DMS 273 treated with DMSO at 0.1 percent for 48 hours (cell line): ENCODE measurements around the gene ZBTB18.
"Not testable (repeated sequence)": the region's sequence is repeated elsewhere in the genome, so short reads cannot be mapped to it uniquely, and the experiment has no call there.

Experiments used
- DNase-seq: peaks from one replicate; lab custom pipeline; 2025; lab: John Stamatoyannopoulos, UW

Gene ZBTB18

DNA sequence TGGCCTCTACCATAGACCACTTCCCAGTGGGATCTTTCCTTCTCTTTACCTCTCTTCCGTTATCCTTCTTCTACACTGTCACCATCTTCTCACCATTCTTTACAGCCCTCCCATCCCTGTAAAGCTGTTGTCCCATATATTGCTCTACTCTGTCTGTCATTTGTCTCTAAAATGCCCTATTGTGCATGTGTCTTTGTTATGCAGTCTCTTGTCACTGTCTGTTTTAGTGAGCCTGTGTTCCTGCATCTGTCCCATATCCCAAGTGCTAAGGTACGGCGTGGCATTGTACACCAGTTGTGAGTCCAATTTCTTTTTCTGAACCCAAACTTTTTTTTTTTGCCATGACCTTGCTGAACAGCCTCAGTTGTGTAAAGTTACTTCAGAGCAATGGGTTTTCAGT lies 8.8 kb upstream of the ZBTB18 start:
- no peak for DNase-seq

DNA sequence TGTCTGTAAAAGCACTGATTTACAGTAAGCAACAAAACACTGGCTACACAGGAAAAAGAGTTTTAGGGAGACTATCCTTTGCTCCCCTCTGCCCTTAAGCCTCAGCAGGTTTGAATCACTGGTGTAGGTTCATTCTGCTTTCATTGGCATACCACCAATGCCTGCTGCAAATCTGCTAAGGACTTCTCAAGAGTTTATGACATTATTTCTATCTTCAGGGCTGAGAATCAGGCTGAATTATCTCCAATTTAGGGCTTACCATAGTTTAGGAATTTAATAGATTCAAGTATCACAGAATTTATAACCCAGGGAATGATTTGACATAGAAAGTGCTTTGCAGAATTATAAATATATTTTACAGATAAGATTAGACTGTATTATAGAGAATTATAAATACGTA lies 6.7 kb upstream of the ZBTB18 start:
- DNase-seq = no peak

DNA sequence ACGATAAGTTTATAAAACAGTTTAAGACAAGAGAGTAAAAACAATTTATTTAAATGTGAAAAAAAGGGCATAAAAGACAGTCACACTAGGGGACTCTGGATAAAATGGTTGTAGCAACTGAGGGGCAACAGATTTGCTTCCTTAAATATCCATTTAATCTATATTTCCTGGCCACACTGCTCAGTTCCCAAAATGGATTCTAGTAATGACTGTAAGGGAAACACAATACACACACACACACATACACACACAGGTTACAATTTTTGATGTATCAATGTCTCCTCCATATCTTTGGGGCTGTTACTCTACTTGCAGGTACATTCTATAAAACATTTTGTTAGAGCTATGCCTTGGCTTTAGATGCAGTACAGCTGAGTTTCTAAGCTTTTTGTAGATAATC lies 4.8 kb upstream of the ZBTB18 start:
- DNase-seq = not testable (repeated sequence)

DNA sequence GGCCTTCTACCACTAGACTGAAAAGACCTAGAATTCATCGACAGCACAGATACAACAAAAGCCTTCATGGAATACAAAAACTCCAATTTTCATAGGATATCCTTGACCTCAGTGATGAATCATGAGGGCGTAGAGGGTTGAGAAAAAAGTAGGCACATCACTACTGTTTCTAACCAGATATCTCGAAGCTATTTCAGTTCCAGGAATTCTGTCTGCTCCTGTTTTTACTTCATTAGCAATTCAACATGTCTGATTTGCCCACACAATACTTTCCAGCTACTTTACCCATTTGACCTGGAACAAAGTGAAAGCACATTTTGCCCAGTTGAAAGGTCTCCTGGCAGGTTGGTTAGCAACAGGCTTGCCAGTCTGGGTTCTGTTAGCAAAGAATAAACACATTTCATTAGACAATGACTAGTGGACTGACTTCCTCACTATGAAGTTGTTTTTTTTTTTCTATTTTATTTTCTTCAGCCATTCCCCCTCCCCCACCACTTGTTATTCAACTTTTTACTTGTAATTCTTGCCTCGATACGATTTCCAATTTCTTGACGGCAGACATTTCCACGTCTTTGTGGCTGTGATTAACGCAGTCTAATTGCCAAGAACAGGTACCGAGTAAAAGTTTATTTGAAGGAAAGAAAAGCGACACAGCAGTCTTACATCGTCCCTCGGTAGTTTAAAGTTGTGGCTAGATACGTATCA lies 4.0 kb upstream of the ZBTB18 start:
- DNase-seq = peak; percentile 28

DNA sequence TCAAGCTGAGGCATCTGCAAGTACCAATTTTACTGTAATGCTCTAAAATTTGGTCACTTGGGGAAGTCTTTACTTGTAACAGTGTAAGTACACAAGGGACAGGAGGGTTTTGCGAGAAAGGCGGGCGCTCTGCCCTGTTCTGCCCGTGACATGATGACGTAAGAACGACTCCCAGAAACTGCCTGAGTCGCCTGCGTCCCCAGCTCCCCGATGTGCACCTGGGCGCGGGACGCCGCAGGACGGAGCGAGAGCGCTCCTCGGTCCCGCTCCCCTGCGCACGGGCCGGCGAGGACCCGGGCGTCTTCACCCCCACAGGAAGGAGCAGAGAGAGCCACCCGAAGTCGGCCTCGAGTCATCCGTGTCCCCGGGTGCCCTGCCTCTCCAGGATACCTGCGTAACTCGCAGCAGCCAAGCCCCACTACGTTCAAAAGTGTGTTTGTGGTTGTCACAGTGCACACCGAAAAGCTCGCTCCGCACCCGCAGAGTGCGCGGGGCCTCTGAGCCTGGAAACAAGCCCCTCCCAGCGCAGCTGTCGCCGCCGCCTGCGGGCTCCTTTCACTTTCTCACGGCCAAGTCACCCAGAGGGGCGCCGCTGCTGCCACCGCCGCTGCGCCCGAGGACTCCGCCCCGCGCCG lies 3.3 kb upstream of the ZBTB18 start:
- DNase-seq = no peak

DNA sequence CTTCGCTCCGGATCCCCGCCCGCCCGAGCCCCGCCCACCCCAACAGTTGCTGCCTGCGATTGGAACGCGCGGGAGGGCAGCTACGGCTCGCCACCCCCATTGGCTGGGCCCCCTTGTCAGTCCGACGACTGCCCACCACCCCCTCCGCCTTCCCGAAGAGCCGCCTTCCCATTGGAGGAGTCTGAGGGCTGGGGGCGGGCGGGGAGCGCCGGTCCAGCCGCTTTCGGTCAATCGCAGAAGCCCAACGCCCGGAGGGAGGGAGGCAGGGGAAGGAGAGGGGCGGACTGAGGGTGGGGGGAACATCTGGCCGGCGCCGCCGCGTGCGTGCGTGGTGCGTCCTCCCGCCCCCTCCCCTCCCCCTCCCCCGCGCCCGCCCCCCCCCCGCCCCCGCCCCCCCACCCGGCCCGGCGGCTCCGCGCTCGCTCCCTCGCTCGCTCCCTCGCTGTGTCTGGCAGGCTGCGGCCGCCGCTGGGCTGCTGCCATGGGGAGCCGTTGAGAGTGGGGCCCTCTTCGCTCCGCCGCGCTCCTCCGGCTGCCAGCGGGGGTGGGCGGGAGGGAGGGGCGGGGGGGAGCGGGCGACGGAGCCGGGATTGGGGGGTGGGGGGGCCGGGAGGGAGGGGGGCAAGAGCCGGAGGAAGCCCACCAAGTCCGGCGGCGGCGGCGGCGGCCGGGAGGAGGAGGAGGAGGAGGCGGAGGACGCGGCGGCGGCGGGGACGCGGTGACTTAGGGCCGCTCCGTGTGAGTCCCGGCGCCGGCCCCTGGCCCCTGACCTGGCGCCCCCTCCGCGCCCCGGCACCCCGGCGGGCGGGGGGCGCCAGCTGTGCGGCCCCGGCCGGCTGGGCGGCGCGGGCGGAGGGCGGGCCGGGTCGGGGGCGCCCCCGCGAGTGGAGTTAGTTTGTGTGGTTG lies 2.6 kb upstream of the ZBTB18 start:
- peak; percentile 97 for DNase-seq

DNA sequence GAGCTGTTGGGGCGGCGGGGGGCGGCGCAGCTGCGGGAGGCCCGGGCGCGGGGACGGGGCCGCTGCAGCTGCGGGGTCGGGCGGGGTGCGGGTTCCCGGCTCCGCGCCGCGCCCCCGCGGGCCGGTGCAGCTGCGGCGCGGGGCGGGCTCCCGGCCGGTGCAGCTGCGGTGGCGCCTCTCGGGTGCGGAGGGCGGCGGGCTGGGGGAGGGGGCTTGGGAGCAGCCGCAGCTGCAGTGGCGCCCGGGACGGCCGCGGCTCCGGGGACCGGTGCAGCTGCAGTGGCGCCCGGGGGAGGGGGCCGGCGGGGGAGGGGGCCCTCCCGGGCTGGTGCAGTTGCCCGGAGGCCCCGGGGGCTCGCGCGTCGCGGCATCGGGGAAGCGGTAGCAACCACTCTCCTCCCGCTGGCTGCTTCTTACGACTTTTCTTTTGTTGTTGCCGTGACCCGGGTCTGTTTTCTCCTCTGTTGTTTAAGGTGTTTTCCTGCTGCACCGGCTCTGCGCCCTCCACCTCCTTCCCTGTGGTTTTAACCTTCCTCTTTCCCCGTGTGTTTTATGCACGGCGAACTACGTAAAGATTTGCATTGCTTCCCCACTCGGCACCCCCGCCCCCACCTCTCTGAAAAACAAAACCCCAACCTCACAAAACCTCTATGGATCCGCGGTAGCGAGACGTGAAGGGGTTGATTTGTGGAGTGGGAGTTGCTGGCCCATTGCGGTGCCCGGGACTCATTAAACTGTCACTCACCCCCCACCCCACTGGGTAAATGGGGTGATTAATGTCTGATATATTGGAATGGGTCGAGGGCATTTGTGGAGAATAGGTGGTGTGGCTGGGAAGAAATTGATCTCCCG lies 1.7 kb upstream of the ZBTB18 start:
- no peak for DNase-seq

DNA sequence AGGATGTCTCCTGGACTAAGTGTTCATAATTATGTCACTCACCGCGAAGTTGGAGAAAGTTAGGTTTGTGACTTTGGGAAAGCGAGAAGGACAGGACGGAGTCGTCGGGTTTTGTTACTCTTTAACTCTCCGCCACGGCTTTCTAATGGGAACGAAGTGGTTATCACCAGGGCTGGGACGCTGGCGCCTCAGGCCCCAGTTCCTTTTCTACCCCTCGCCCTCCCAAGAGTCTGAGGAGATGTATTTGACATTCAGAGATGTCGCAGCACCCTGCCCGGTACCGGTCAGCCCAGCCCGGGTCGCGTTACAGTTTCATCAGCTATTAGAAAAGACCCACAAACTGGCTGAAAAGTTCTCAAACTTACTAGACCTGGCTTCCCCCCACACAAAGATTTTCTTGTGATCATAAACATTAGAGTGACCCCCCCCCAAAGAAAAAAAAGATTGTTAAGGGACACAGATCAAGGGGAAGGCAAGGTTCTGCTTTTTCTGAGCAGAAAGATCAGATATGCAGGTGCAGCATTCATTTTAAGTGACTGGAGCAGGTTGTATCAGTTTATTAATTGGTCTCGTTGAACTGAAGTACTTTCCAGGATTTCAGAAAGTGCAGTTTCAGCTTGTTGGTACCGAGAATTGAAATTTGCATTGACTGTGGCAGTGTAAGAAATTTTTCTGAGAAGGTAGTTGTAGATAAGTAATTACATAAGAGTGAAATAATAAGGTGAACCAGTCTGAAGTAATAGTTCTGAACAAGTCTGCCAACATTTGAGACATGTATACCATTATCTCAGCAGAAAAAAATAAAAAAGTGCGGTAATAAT lies 859 bp upstream of the ZBTB18 start:
- no peak for DNase-seq

DNA sequence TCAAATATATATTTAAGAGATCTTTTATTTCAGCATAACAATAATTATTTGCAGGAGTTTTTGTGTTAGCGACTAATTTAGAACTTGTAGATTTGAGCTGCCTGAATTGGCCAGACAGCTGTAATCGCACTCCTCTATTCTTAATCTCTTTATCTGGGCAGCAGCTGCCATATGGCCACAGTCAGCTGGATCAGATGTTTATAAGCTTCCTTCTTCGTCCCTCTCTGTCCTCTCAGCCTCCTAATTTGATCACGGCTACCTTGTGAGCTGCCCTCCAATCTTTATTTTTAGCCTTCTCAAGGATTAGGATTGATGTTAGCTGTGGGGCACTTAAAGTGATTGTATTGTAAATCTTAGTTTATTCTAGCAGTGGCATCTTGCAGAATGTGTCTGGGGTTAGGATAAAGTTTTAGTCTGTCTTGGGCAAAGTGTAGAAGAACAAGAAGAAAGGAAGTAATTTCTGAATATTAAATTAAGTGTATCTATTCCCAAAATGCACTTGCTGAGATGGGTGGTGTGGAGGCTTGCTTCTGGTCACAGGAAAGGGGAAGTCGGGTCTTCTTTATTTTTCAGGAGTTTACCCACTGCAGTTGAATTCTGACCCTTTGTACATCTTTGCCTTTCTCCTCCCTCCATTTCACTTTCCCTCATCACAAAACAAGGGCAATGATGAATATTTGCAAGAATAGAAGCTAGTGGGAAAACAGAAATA lies 1.1 kb downstream of the ZBTB18 start:
- peak; percentile 79 for DNase-seq

DNA sequence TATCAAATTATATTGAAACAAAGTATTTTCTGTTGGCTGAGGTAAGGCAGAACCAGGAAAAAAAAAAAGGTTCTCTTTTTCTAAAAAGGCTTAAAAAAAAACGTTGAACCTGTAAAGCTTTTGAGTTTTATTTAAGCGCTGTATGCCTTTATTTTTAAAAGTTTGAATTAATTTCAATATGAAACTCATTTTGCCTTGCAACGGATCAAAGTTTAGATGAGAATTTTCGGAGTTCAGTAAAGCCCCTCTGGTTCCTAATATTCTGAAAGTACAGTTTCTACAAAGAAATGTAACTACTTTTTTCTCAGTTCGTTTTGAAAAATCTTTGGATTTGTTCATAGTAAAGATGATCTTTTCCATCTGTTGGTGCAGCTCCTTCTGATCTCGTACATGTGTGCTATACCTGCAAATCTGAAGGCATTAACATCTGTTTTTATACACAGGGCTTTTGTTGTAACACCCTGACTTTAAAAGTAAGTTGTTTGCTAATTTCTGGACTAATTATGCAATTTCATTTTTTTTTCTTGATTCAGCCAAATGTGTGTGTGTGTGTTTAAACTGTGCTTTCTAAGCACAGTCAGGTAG lies 1.7 kb downstream of the ZBTB18 start:
- DNase-seq = no peak

DNA sequence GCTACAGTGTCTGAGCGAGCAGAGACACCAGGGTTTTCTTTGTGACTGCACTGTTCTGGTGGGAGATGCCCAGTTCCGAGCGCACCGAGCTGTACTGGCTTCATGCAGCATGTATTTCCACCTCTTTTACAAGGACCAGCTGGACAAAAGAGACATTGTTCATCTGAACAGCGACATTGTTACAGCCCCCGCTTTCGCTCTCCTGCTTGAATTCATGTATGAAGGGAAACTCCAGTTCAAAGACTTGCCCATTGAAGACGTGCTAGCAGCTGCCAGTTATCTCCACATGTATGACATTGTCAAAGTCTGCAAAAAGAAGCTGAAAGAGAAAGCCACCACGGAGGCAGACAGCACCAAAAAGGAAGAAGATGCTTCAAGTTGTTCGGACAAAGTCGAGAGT lies 2.7 kb downstream of the ZBTB18 start:
- no peak for DNase-seq

DNA sequence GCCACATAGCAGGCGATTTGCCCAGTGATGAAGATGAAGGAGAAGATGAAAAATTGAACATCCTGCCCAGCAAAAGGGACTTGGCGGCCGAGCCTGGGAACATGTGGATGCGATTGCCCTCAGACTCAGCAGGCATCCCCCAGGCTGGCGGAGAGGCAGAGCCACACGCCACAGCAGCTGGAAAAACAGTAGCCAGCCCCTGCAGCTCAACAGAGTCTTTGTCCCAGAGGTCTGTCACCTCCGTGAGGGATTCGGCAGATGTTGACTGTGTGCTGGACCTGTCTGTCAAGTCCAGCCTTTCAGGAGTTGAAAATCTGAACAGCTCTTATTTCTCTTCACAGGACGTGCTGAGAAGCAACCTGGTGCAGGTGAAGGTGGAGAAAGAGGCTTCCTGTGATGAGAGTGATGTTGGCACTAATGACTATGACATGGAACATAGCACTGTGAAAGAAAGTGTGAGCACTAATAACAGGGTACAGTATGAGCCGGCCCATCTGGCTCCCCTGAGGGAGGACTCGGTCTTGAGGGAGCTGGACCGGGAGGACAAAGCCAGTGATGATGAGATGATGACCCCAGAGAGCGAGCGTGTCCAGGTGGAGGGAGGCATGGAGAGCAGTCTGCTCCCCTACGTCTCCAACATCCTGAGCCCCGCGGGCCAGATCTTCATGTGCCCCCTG lies 3.3 kb downstream of the ZBTB18 start:
- DNase-seq = no peak

DNA sequence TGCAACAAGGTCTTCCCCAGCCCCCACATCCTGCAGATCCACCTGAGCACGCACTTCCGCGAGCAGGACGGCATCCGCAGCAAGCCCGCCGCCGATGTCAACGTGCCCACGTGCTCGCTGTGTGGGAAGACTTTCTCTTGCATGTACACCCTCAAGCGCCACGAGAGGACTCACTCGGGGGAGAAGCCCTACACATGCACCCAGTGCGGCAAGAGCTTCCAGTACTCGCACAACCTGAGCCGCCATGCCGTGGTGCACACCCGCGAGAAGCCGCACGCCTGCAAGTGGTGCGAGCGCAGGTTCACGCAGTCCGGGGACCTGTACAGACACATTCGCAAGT lies 3.8 kb downstream of the ZBTB18 start:
- no peak for DNase-seq

DNA sequence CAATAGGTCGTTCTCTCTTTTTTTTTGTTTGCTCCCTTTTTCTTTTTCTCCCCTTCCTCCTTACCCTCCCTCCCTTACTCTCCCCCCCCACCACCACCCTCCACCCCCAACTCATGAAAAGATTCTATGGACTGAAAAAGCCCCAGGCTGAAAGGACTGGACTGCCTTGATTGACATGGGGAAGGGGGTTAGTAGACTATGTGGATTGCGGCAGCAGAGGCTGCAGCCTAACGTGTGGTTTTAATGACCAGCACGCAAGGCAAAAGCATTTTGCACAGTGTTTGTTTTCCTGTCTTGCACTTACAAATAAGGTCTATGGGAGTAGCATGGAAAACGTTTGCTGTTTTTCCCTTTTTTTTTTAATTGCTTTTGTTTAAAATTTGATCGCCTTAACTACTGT lies 5.5 kb downstream of the ZBTB18 start:
- no peak for DNase-seq

DNA sequence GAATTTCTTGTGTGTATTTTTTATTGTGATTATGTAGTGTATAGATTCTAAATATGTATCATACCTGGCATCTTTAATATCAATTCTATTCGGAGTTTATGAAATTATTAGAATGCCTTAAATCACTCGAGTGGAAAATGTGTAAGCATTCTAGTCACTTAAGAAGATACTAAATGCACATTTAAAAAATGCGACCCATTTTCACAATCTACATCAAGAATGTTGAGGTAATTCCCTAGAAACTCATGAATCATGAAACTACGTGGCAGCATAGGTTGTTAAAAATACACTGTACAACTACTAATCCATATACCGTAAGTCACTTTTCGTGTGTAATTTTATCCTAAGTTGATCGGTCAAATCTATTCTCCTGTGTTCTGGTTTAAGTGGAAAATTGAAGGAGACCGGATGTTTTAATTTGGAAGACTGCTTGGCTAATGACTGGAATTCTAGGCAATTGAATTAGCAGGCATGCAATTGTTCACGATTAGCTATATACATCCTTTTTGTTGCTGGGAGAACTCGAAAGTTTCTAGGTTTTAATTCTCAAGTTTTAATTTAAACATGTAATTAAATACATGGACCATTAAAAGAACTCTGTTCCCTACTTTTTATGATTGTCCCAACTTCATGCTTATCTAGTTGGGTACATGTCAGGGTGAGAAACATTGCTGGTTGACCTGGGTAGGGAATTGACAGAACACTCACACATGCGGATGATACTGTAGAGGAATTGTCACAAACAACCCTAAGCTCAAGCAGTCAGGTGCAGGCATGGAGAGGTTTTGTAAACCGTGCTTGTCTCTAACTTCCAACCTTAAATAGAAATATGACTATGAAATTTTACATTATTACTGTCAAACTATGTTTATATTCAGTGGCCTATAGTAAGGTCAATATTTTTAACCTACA lies 6.6 kb downstream of the ZBTB18 start:
- no peak for DNase-seq

DNA sequence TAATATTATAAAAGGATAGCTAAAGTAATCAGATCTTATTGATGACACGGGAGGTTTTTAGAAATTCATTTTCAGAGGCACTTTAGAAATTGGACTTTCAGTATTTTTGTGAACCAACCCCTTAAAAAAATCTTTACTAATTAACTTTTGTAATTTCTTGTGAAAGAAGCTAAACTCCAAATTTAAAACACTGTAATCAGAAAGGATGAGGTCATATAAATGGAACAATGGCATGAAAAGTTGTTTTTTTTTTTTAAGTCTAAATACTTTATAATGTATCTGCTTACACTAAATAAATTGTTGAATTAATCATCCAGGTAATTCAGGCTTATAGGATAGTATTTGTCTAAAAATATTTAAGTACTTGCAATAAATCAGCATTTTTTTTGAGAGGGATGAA lies 9.0 kb downstream of the ZBTB18 start:
- DNase-seq = no peak

DNA sequence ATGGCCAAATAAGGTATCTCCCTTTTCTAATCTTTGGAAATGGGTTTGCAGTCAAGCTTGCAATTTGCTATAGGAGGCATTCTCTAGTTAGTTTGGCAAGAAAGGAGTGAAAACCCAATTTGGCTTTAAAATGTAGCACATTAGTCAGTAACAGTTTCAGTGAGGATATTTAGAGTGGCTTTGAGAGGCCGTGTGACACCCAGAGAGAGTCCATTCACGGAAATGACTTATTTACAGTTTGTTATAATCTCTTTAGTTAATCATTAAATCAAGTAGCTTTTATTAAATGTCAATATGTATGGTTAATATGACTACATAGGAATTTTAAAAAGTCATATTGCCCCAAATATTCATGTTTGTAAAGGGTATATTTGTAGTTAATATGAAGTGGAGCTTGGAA lies 9.6 kb downstream of the ZBTB18 start:
- no peak for DNase-seq

DNA sequence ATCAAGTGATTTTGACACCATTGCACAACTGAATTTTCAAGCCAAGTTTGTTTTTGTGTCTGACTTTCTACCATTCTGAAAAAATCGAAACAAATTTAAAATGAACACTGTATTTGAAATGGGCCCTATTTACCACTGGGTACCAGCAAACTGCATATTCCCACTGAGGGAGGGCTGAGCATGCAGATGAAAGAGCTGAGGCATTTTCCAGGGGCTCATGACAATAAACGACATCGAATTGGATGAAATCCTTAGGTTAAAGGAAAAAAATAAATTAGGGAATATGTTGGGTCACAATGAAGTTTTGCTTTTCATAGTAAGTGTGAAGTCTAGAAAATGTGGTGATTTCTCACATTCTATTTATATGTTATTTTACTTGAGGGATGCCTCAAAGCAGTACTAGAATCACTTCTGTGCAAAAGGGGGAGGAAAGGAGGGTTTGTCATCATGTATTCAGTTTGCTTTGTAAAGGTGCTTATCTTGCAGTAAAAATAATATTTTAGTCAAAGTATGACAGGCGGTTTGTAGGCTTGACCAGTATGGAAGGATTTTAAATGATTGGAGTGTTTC lies 11.2 kb downstream of the ZBTB18 start:
- no peak for DNase-seq
